ENCODE measurements around the gene IQCB1. TPM values are rescaled to one million over a fixed set of nuclear protein-coding genes. Genes with fewer than 3 reads are reported as not detected.
"Not testable (repeated sequence)": the region's sequence is repeated elsewhere in the genome, so short reads cannot be mapped to it uniquely, and the experiment has no call there.

Gene IQCB1
- total RNA-seq, 1 experiment from 2014 or later: 26.4 TPM

DNA sequence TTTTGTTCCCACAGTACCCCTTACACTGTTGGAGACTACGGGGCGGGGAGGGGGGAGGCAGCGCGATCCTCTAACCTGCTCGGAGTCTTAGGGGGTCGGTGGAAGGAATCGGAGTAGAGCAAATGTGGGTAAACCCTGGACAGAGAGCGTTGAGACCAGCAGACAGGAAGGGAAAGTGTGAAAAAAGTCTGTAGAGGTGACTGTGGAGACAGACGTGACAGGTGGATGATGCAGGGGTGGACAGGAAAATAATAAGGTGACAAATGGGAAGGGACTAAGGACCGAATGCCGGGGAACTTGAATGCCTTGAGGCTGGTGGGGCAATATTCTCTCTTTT, 573 bp upstream of the IQCB1 start:
- Histone ChIP-seq H3K36me3 (replicated peaks; ENCODE audit: control insufficient read depth, insufficient read depth, low read length) (no peaks in the 10 kb centered on the region; the same call in 1 of the 2 replicates), H3K4me3 (ENCODE audit: insufficient read depth, low read depth, low read length) (peak overlapping the region; percentile 71), H3K27me3 (ENCODE audit: control insufficient read depth, insufficient read depth, low read length) (peaks cover 4% of the 10 kb centered on the region)
- no peak for DNase-seq

DNA sequence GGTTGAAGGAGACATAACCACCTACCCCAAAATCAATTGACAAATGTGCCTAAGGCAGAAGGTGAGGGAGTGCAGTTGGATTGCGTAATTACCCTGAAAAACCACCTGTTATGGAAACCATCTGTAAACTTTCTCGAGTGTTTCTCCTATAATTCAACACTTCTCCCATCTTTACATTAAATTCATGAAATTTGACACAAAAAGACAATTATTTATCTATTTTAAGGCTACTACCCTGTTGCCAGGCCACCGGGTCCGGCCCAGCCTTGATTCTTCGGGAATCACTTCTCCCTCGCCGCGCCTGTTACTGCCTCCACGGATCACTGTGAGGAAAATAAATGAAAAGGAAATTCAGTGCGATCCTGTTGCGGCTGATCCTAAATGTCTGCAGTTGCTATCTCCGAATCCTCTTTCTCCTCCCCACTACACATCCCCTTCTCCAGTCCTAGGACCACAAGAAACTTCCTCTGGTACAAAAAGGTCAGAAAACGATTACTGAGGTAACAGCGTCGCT, 646 bp downstream of the IQCB1 start:
- Histone ChIP-seq H3K4me3 (ENCODE audit: insufficient read depth, low read depth, low read length) (peak overlapping the region; percentile 71), H3K27me3 (ENCODE audit: control insufficient read depth, insufficient read depth, low read length) (peaks cover 4% of the 10 kb centered on the region), H3K36me3 (replicated peaks; ENCODE audit: control insufficient read depth, insufficient read depth, low read length) (no peaks in the 10 kb centered on the region; the same call in 1 of the 2 replicates)
- no peak for DNase-seq

DNA sequence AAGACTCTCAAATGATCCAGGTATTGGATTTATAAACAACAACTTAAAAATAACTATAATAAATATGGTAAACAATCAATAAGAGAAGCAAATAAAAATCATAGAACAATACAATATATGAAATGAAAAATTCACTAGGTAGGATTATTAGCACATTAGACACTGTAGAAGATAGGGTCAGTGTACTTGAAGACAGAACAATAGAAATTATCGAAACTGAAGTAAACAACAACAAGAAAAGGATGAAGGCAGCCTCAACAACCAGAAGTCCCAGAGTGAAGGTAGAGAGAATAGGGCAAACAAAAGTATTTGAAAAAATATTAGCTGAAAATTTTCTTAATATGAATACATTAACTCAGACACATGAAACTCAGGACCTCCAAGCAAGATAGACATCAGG, 11.9 kb downstream of the IQCB1 start:
- Histone ChIP-seq H3K27me3 (ENCODE audit: control insufficient read depth, insufficient read depth, low read length) (no peaks in the 10 kb centered on the region), H3K36me3 (replicated peaks; ENCODE audit: control insufficient read depth, insufficient read depth, low read length) (peaks cover 3% of the 10 kb centered on the region), H3K4me3 (ENCODE audit: insufficient read depth, low read depth, low read length) (no peak overlapping the region)
- no peak for DNase-seq

DNA sequence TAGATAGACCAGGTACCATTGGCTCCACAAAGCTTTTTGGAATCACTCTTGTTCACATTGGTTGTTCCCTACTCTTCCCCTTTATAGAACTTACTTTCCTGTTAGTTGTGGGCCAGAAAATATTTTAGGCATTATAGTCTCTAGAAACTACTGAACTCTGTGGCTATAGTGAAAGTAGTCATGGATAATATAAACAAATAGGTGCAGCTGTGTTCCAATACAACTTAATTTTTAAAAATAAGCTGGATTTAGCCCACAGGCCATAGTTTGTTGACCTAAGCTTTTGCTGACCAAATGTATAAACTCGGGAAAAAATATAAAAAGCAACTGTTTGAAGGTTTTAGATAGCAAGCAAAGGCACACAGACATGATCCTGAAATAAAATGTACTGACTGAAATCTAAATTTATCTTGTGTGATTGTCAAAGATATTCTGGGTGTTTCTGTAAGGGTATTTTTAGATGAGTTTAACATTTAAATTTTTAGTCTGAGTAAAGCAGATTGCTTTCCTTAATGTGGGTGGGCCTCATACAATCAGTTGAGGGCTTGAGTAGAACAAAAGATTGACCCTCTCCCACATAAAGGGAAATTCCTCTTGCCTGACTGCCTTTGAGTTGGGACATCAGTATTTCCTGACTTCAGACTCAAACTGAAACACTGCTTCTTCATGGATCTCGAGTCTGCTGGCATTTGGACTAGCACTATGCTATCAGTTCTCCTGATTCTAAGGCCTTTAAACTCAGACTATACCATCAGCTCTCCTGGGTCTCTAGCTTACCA, 13.2 kb downstream of the IQCB1 start:
- Histone ChIP-seq H3K4me3 (ENCODE audit: insufficient read depth, low read depth, low read length) (no peak overlapping the region), H3K36me3 (replicated peaks; ENCODE audit: control insufficient read depth, insufficient read depth, low read length) (peaks cover 3% of the 10 kb centered on the region; the same call in 1 of the 2 replicates), H3K27me3 (ENCODE audit: control insufficient read depth, insufficient read depth, low read length) (no peaks in the 10 kb centered on the region)
- no peak for DNase-seq

DNA sequence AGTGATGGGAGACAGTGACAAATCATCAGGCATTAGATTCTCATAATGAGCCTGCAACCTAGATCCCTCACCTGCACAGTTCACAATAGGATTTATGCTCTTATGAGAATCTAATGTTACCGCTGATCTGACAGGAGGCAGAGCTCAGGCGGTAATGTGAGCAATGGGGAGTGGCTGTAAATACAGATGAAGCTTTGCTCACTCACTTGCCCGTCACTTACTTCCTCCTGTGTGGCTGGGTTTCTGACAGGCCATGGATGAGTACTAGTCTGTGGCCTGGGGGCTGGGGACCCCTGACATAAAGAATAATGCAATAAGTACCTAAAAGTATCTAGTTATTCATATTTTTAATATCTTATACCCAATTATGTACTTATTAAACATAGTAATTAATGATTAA, 15.6 kb downstream of the IQCB1 start:
- Histone ChIP-seq H3K36me3 (replicated peaks; ENCODE audit: control insufficient read depth, insufficient read depth, low read length) (peaks cover 1% of the 10 kb centered on the region; the same call in 1 of the 2 replicates), H3K4me3 (ENCODE audit: insufficient read depth, low read depth, low read length) (no peak overlapping the region), H3K27me3 (ENCODE audit: control insufficient read depth, insufficient read depth, low read length) (no peaks in the 10 kb centered on the region)
- no peak for DNase-seq

DNA sequence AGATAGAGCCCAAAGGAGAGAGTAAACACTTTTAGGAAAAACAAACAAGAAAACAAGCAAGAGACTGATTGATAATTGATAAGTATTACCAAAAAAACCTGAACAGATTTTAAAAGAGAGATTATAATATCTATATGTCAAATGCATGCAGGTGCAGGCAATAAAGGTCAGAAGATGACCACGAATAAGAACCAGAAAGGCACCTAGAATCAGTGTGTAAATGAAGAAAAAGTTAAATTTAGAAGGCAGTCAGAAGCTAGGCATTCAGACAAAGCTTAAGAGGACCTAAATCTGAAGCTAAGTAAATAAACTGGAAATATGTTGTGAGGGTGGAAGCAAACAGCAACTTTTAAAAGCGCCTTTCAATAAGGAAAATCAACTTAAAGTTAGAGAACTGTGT, 16.3 kb downstream of the IQCB1 start:
- DNase-seq: no peak
- H3K4me3 ChIP-seq (ENCODE audit: insufficient read depth, low read depth, low read length): no peak overlapping the region
- H3K27me3 ChIP-seq (ENCODE audit: control insufficient read depth, insufficient read depth, low read length): no peaks in the 10 kb centered on the region
- H3K36me3 ChIP-seq (replicated peaks; ENCODE audit: control insufficient read depth, insufficient read depth, low read length): no peaks in the 10 kb centered on the region; the same call in 1 of the 2 replicates

DNA sequence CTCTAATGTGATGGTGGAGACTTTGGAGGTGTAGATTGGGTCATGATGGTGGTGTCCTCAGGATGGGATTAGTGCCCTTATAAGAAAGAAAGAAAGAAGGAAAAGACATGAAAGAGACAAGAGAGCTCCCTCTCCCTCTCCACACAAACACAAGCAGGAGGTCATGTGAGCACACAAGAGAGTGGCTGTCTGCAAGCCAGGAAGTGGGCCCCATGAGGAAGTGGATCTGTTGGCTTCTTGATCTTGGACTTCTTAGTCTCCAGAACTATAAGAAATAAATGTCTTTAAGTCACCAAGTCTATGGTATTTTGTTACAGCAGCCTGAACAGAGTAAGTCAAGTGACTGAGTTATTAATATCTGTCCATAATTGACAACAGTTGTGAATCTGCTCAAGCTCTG, 17.1 kb downstream of the IQCB1 start:
- Histone ChIP-seq H3K36me3 (replicated peaks; ENCODE audit: control insufficient read depth, insufficient read depth, low read length) (no peaks in the 10 kb centered on the region; the same call in 1 of the 2 replicates), H3K4me3 (ENCODE audit: insufficient read depth, low read depth, low read length) (no peak overlapping the region), H3K27me3 (ENCODE audit: control insufficient read depth, insufficient read depth, low read length) (no peaks in the 10 kb centered on the region)
- DNase-seq: no peak

DNA sequence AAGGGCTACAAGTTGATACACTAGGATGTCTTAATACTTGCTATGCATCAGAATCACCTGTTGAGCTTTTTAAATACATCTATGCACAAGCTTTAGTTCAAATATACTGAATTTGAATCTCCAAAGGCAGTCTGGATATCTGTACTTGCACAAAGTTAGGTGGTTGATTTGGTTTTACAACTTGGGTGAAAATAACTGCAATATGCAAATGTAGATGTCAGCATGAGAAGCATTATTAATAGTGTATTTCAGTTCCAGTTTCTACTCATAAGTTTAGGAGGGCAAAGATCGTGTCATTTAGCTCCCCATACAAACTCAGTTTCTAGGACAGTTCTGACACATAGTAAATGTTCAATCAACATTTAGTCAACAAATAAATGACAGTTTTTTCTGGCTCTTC, 25.6 kb downstream of the IQCB1 start:
- Histone ChIP-seq H3K27me3 (ENCODE audit: control insufficient read depth, insufficient read depth, low read length) (no peaks in the 10 kb centered on the region), H3K36me3 (replicated peaks; ENCODE audit: control insufficient read depth, insufficient read depth, low read length) (no peaks in the 10 kb centered on the region; the same call in none of the 2 replicates), H3K4me3 (ENCODE audit: insufficient read depth, low read depth, low read length) (no peak overlapping the region)
- DNase-seq: no peak

DNA sequence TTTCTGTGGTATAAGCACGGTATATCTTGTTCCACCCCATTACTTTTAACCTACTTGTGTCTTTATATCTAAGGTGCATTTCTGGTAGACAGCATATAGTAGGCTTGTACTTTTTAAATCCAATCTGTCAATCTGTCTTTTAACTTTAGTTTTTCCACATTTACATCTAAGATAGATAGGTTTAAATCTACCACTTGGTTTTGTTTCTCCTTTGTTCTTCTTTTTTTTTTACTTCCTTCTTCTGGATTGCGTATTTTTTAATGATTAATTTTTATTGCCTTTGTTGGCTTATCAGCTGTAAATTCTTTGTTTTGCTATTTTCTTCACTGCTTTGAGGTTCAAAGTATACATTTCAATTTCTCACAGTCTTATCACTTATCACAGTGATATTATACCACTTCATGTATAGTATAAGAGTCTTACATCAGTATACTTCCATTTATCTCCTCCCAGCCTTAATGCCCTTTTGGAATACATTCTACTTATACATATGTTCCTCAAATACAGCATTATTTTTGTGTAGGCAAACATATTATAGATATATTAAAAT, 31.0 kb downstream of the IQCB1 start:
- Histone ChIP-seq H3K27me3 (ENCODE audit: control insufficient read depth, insufficient read depth, low read length) (no peaks in the 10 kb centered on the region), H3K36me3 (replicated peaks; ENCODE audit: control insufficient read depth, insufficient read depth, low read length) (no peaks in the 10 kb centered on the region; the same call in 1 of the 2 replicates), H3K4me3 (ENCODE audit: insufficient read depth, low read depth, low read length) (no peak overlapping the region)
- DNase-seq: no peak

DNA sequence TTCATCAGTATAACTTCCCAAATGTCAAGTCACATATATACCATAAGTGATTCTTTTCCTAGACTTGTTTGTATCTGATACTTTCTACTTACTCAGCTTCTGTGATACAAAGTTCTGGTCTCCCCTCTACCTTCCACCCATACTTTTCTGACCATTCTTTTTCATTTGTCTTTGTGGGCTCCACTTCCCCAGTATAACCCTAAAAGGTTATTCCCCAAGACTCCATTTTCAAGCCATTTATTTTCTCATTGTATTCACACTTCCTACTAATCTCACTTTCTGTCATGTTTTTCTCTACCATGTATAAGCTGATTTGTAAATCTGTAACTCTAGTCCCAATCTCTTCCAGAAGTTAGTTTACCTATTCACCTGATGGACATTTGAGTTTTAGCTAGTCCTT, 34.0 kb downstream of the IQCB1 start:
- Histone ChIP-seq H3K36me3 (replicated peaks; ENCODE audit: control insufficient read depth, insufficient read depth, low read length) (no peaks in the 10 kb centered on the region; the same call in 1 of the 2 replicates), H3K4me3 (ENCODE audit: insufficient read depth, low read depth, low read length) (no peak overlapping the region), H3K27me3 (ENCODE audit: control insufficient read depth, insufficient read depth, low read length) (no peaks in the 10 kb centered on the region)
- DNase-seq: no peak

DNA sequence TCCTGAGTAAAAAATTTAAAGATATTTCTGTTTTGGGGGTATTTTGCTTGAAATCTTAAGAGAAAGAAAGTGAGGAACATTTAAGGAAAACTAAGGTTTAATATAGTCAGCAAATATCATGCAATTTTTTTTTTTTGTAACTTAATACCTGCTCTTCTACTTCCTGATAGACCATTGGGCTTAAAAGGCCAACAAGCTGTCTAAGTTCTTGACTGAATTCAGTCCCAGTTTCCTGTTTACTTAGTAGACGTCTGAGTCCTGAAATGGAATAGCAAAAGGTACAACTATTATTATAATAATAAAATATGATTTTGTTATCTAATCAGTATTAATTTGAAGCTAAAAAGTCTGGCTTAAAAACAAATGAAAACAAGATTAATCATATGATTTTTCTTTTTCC, 37.9 kb downstream of the IQCB1 start:
- Histone ChIP-seq H3K36me3 (replicated peaks; ENCODE audit: control insufficient read depth, insufficient read depth, low read length) (no peaks in the 10 kb centered on the region; the same call in 1 of the 2 replicates), H3K4me3 (ENCODE audit: insufficient read depth, low read depth, low read length) (no peak overlapping the region), H3K27me3 (ENCODE audit: control insufficient read depth, insufficient read depth, low read length) (no peaks in the 10 kb centered on the region)
- DNase-seq: no peak

DNA sequence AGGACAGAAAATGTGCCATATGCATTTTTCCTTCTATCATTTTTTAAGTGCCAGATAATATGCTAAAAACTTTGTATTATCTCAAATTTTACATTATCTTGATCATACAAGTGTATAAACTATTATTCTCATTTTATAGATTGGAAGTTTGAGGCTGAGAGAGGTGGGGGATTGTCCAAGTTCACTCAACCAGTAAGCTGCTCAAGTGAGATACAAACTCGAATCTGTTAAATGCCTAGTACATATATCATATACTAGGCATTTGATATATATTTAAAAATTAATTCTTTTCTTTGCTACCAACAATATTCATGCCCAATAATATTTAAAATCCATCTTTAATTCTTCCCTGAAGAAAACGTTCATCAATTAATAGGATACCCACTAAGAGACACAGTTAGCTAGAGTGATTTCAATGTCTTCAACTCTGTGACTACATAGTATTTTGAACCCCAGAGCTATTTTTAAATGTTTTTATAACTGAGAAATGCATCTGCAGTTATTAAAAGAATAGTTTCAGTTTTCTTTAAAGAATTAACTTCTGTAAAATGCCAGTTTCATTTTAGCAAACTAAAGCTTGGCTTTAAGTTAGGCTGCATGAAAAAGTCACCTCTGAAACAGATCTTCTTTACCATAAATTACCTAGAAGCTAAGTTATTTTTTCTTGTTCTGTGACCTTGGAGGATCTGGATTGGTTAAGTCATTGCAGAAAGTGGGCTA, 40.4 kb downstream of the IQCB1 start:
- no peak for DNase-seq
- H3K4me3 ChIP-seq (ENCODE audit: insufficient read depth, low read depth, low read length): no peak overlapping the region

DNA sequence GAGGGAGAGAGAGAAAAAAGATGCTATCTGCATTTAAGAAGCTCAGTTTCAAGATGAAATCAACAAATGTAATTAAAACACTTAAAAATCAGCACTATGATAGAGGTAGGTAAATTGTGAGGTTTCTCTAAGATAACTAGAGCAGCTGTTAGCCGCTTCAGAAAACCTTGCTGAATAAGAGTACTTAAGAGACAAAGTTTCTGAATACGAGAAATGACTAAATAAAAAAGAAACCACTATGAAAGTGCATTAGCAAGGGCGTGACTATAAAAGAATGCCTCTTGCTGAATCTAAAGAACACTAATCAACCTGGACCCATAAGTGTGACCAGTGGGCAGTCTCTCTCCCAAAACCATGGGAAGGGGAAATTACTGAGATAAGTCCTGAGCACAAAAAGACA, 41.8 kb downstream of the IQCB1 start:
- Histone ChIP-seq H3K27me3 (ENCODE audit: control insufficient read depth, insufficient read depth, low read length) (no peaks in the 10 kb centered on the region), H3K36me3 (replicated peaks; ENCODE audit: control insufficient read depth, insufficient read depth, low read length) (peaks cover 4% of the 10 kb centered on the region), H3K4me3 (ENCODE audit: insufficient read depth, low read depth, low read length) (no peak overlapping the region)
- DNase-seq: no peak

More for the DNA sequence above, 40.4 kb downstream of the IQCB1 start:
- Histone ChIP-seq H3K36me3 (replicated peaks; ENCODE audit: control insufficient read depth, insufficient read depth, low read length) (no peaks in the 10 kb centered on the region; the same call in 1 of the 2 replicates), H3K27me3 (ENCODE audit: control insufficient read depth, insufficient read depth, low read length) (no peaks in the 10 kb centered on the region)

DNA sequence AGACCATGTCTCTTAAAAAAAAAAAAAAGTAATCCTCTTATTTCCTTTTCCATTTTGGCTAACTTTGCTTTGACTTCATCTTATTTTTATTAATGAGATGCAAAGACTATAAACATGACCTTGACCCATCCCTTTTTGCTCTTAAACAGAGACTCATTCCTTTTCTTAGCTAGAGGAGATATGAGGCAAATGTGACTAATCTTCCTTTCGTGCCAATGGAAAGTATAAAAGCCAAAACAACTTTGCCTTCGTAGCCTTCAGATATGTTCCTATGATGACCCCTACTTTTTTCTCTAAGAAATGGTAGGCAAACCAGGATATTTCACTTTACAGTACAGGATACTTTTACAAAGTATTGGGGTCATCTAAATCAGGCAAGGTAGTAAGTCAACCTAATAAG, 48.4 kb downstream of the IQCB1 start:
- no peaks in the 10 kb centered on the region for H3K27me3 ChIP-seq (ENCODE audit: control insufficient read depth, insufficient read depth, low read length)
- H3K4me3 ChIP-seq (ENCODE audit: insufficient read depth, low read depth, low read length): no peak overlapping the region
- no peak for DNase-seq
- peaks cover 6% of the 10 kb centered on the region for H3K36me3 ChIP-seq (replicated peaks; ENCODE audit: control insufficient read depth, insufficient read depth, low read length)

DNA sequence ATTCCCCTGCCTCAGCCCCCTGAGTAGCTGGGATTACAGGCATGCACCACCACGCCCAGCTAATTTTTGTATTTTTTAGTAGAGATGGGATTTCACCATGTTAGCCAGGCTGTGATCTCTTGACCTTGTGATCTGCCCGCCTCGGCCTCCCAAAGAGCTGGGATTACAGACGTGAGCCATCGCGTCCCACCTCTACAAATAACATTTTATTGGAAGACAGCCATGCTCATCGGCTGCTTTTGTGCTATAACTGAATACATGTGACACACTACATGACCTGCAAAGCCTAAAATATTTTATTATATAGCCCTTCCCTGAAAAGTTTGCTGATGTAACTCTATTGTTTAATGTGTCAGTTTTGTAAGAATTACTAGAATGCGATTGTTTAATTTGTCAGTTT, 52.1 kb downstream of the IQCB1 start:
- not testable (repeated sequence) for DNase-seq; H3K36me3 ChIP-seq (replicated peaks; ENCODE audit: control insufficient read depth, insufficient read depth, low read length); H3K4me3 ChIP-seq (ENCODE audit: insufficient read depth, low read depth, low read length); H3K27me3 ChIP-seq (ENCODE audit: control insufficient read depth, insufficient read depth, low read length)
